Measurements from ENCODE around the gene PPP1R11. TPM values are rescaled to one million over a fixed set of nuclear protein-coding genes. Genes with fewer than 3 reads are reported as not detected.

PPP1R11 gene, protein sequence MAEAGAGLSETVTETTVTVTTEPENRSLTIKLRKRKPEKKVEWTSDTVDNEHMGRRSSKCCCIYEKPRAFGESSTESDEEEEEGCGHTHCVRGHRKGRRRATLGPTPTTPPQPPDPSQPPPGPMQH
- total RNA-seq (2021): 22.7 and 23.8 TPM in 2 replicates
- long read RNA-seq, transcript PPP1R11-205 (3 exons, 1,731 nt): major isoform, 79 of 86 reads
- long read RNA-seq, partial matches to known transcripts: 0 of 86 reads
- long read RNA-seq, other reads (novel, unspliced or antisense): 6 of 86 reads

DNA sequence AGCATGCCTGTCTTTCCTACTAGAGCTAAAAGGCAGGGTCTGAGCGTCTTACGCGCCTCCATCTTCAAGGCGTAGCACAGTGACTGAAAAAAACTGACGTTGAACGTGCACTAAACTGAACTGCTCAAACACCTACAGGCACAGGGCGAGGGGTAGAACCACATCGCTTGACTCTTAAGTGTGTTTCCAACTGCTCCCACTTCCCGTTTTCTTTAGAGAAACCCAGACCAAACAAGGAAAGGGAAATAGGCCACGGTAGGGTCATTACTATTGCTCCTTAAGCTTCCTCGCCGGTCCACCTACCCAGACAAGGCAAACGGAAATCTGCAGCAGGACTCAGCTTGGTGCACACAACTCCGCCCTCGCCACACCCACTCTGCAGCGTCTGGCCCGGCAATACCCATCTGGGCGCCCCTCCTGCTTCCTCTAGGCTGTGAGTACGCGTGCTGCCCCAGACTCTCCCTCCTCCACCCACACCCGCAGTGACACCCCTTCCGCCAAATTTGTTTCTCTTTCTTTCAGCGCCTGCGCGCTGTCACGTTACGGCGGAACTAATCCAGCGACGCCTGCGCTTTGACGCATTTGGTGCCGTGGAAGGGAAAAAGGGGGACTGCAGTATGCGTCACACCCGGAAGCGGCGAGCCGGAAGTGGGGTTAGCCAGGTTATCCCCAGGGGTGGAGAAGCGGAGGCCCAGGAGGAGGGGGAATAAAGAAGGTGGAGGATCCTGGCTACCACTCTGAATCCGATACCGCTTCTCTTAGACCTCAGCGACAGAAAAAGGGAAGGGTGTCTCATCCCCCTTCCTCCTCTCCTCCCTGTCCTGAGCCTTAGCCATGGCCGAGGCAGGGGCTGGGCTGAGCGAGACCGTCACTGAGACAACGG, at the start of gene PPP1R11:
Gene PPP1R11, plus strand, starts transcription at position 622 of the 883 bp plus-strand sequence. Its CDS starts 213 bp downstream, at position 835.
- H2BK12ac ChIP-seq (ENCODE audit: insufficient read length, low read depth, low read length): no peak within 1 kb of the TSS
- H3T11ph ChIP-seq (ENCODE audit: low read length): no peak within 1 kb of the TSS
- no peak within 1 kb of the TSS for H2BK15ac ChIP-seq (ENCODE audit: low read depth, low read length)
- H3K27ac ChIP-seq (ENCODE audit: insufficient read length, low read depth, low read length): peak within 1 kb of the TSS; percentile 59
- Mint-ChIP-seq H3K27me3 (ENCODE audit: low read depth) (peaks cover 28% of the 10 kb centered on the region), H3K4me3 (peak within 1 kb of the TSS; percentile 91 to 92), H3K4me1 (peaks cover 27 to 30% of the 10 kb centered on the region in 2 experiments), H3K36me3 (ENCODE audit: insufficient read depth in 1 of 3, low read depth in 3 of 3) (peaks cover 4 to 22% (median 19%) of the 10 kb centered on the region in 3 experiments), H3K9me3 (peaks cover 0 to 3% of the 10 kb centered on the region in 2 experiments; a peak in 3 of 5 replicates), H3K27ac (peak within 1 kb of the TSS; percentile 63 to 98 (median 86); a peak in 6 of 7 replicates)
- H2BK20ac ChIP-seq (ENCODE audit: low read depth, low read length, poor library complexity, severe bottlenecking): no peak within 1 kb of the TSS
- H2BK5ac ChIP-seq (ENCODE audit: insufficient read length, low read length): peak within 1 kb of the TSS; percentile 43
- WGBS (ENCODE audit: extremely low coverage, insufficient read length, low lambda C conversion rate): no CpG with 5 or more reads among the region's 46 CpGs
- peaks cover 23% of the 10 kb centered on the region for H3K23me2 ChIP-seq (ENCODE audit: insufficient read length, low read depth, low read length, poor library complexity, severe bottlenecking)
- no peak within 1 kb of the TSS for H4K91ac ChIP-seq (ENCODE audit: insufficient read length, low read depth, low read length)
- H3K79me1 ChIP-seq (ENCODE audit: insufficient read depth, low read depth, low read length, poor library complexity, severe bottlenecking): no peaks in the 10 kb centered on the region
- no peaks in the 10 kb centered on the region for H4K20me1 ChIP-seq (ENCODE audit: control insufficient read depth, insufficient read depth, insufficient read length)
- H4K5ac ChIP-seq (ENCODE audit: insufficient read length, low read depth, low read length): no peak within 1 kb of the TSS
- H3K4me1 ChIP-seq (ENCODE audit: insufficient read depth, low read length): 0 out of 2 replicates have a peak, but pooled peaks cover 4% of the 10 kb centered on the region
- H3K9me3 ChIP-seq (ENCODE audit: control insufficient read depth, low read depth, low read length): no peaks in the 10 kb centered on the region
- peak within 1 kb of the TSS; percentile 68 for H2AFZ ChIP-seq (ENCODE audit: low read length)
- no peak within 1 kb of the TSS for H2AK5ac ChIP-seq (ENCODE audit: insufficient read length, low read length)
- TF ChIP-seq, protein P1, sequence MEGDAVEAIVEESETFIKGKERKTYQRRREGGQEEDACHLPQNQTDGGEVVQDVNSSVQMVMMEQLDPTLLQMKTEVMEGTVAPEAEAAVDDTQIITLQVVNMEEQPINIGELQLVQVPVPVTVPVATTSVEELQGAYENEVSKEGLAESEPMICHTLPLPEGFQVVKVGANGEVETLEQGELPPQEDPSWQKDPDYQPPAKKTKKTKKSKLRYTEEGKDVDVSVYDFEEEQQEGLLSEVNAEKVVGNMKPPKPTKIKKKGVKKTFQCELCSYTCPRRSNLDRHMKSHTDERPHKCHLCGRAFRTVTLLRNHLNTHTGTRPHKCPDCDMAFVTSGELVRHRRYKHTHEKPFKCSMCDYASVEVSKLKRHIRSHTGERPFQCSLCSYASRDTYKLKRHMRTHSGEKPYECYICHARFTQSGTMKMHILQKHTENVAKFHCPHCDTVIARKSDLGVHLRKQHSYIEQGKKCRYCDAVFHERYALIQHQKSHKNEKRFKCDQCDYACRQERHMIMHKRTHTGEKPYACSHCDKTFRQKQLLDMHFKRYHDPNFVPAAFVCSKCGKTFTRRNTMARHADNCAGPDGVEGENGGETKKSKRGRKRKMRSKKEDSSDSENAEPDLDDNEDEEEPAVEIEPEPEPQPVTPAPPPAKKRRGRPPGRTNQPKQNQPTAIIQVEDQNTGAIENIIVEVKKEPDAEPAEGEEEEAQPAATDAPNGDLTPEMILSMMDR (conservative IDR thresholded peaks at IDR 0.05): no peak
- peak within 1 kb of the TSS; percentile 98 for H3K4me2 ChIP-seq (ENCODE audit: insufficient read depth, insufficient read length, low read length)
- H3K56ac ChIP-seq (ENCODE audit: insufficient read length, low read depth, low read length): no peak within 1 kb of the TSS
- H3K23ac ChIP-seq (ENCODE audit: insufficient read length, low read depth, low read length): no peak within 1 kb of the TSS
- H3K27me3 ChIP-seq (ENCODE audit: insufficient read depth, low read length): peaks cover 11% of the 10 kb centered on the region
- H3K18ac ChIP-seq (ENCODE audit: insufficient read length, low read depth, low read length): peak within 1 kb of the TSS; percentile 86
- H4K8ac ChIP-seq (replicated peaks; ENCODE audit: insufficient read length, low read depth, low read length): no peak within 1 kb of the TSS
- H3K79me2 ChIP-seq (ENCODE audit: insufficient read depth, low read length): no peaks in the 10 kb centered on the region
- peak within 1 kb of the TSS; percentile 78 for H3K9ac ChIP-seq (ENCODE audit: extremely low read depth, insufficient read length, low read length)
- no peak within 1 kb of the TSS for H2BK120ac ChIP-seq (ENCODE audit: low read depth, low read length, poor library complexity, severe bottlenecking)
- no peak within 1 kb of the TSS; the same call in 1 of the 2 replicates for H3K14ac ChIP-seq (ENCODE audit: insufficient read depth, low read length)
- H3K4ac ChIP-seq (ENCODE audit: low read depth, low read length): no peak within 1 kb of the TSS
- peak; percentile 99 for DNase-seq
